Lower leg skin (tissue), 4 donors: Measurements from ENCODE around the gene CAMTA1. TPM values are rescaled to one million over a fixed set of nuclear protein-coding genes. Genes with fewer than 3 reads are reported as not detected.

Experiments used
- DNase-seq, 2 donors: peaks; one replicate each; pipeline ENCODE4 v3.0.0-alpha.2; 2019; ENCODE audit warnings: low spot score in 2 of 2
- H3K4me3 ChIP-seq: fragments of 200-600 bp; sonication (generic); 2 replicates; pipeline ENCODE4 v1.5.1; 2017; ENCODE audit warnings: mild to moderate bottlenecking, low read depth; ENCODE audit not compliant: poor library complexity, severe bottlenecking
- CTCF ChIP-seq, 3 donors: fragments of 450-650 bp; IDR thresholded peaks; one replicate each; pipeline ENCODE4 v1.5.1; 2016; ENCODE audit warnings: antibody characterized with exemption in 3 of 3, mild to moderate bottlenecking in 3 of 3, moderate library complexity in 2 of 3
- POLR2A ChIP-seq, 2 donors: fragments of 450-650 bp; IDR thresholded peaks; one replicate each; pipeline ENCODE4 v1.6.1; 2016 to 2017; ENCODE audit warnings: antibody characterized with exemption in 2 of 2, mild to moderate bottlenecking in 1 of 2, moderate library complexity in 1 of 2
- WGBS, 2 donors: methylation state at CpG; one replicate each; pipeline ENCODE4 v1.1.5; 2018; 5-methylcytosine and 5-hydroxymethylcytosine counted together
- intact Hi-C: fragments of 100-400 bp; cut with DNase I; formaldehyde crosslinking; loops from one replicate; pipeline ENCODE4 v1.15.0; 2023; ENCODE audit warnings: low total_unique reads
- total RNA-seq, 4 donors: library from RNA; depleted of rRNA; stranded (reverse); fragments of >200 nt; gene quantifications; one replicate each; pipeline ENCODE4 v1.1.0, GENCODE V29; 2016

The CAMTA1 gene
- total RNA-seq, 4 donors from 2014 or later = 24.4 to 52.3 (median 32.9) TPM

GRCh38 chr1:7576946-7577657 lies 791.8 kb downstream of the CAMTA1 start:
- TF ChIP-seq CTCF (IDR thresholded peaks at IDR 0.05) = no peak
- no peak for TF ChIP-seq POLR2A (IDR thresholded peaks at IDR 0.05)
- intact Hi-C loops = no loop called here
- 69 to 74% methylated on average over 14 of the region's 14 CpGs for WGBS, 2 donors
- no peak for DNase-seq
- H3K4me3 ChIP-seq = no peak overlapping the region

- 91 to 95% methylated on average over 13 to 15 of the region's 15 CpGs for WGBS, 2 donors
- no peak for DNase-seq
- intact Hi-C loops = no loop called here
- TF ChIP-seq POLR2A (IDR thresholded peaks at IDR 0.05) (no peak), CTCF (IDR thresholded peaks at IDR 0.05) (no peak)
- no peak overlapping the region for H3K4me3 ChIP-seq
Measured at GRCh38 chr1:7578206-7578605, 793.0 kb downstream of the CAMTA1 start.

- WGBS, 2 donors = 93 to 97% methylated on average over 8 of the region's 8 CpGs
- H3K4me3 ChIP-seq = no peak overlapping the region
- TF ChIP-seq CTCF (IDR thresholded peaks at IDR 0.05) (no peak), POLR2A (IDR thresholded peaks at IDR 0.05) (no peak)
- intact Hi-C loops = no loop called here
- peak in 1 of 2 donors; percentile 72 for DNase-seq
Measured at GRCh38 chr1:7579016-7579415, 793.8 kb downstream of the CAMTA1 start.

- peak in 1 of 2 donors; percentile 69 for DNase-seq
- WGBS, 2 donors = 92 to 95% methylated on average over 15 of the region's 18 CpGs
- intact Hi-C loops = no loop called here
- TF ChIP-seq CTCF (IDR thresholded peaks at IDR 0.05) (no peak), POLR2A (IDR thresholded peaks at IDR 0.05) (no peak)
- H3K4me3 ChIP-seq = no peak overlapping the region
Measured at GRCh38 chr1:7579831-7580804, 794.9 kb downstream of the CAMTA1 start.

- no peak overlapping the region for H3K4me3 ChIP-seq
- DNase-seq = peak in 1 of 2 donors; percentile 58
- TF ChIP-seq CTCF (IDR thresholded peaks at IDR 0.05) (no peak), POLR2A (IDR thresholded peaks at IDR 0.05) (no peak)
- intact Hi-C loops = no loop called here
- 62 to 65% methylated on average over 18 of the region's 18 CpGs for WGBS, 2 donors
Measured at GRCh38 chr1:7580923-7581753, 795.9 kb downstream of the CAMTA1 start.
